Measurements from ENCODE around the gene KRTAP4-16. TPM values are rescaled to one million over a fixed set of nuclear protein-coding genes. Genes with fewer than 3 reads are reported as not detected.
"Not testable (repeated sequence)": the region's sequence is repeated elsewhere in the genome, so short reads cannot be mapped to it uniquely, and the experiment has no call there.

KRTAP4-16 gene
- total RNA-seq = not detected in 2 replicates

- Mint-ChIP-seq H3K4me3 (no peak within 1 kb of the TSS), H3K27me3 (peaks cover 14% of the 10 kb centered on the region), H3K4me1 (no peaks in the 10 kb centered on the region), H3K36me3 (ENCODE audit: low read depth) (no peaks in the 10 kb centered on the region), H3K27ac (no peak within 1 kb of the TSS), H3K9me3 (no peaks in the 10 kb centered on the region)
- intact Hi-C loops (cut with micrococcal nuclease) = no loop called here
- DNase-seq = no peak
These were observed at the start of gene KRTAP4-16 for GRCh38 chr17:41101586-41102259. Gene KRTAP4-16, minus strand, starts transcription at chr17:41102209. Its CDS starts 0 bp downstream, at chr17:41102209.

- no peak for DNase-seq
- no peak overlapping the region for H3K4me3 Mint-ChIP-seq
- no peaks in the 10 kb centered on the region for H3K9me3 Mint-ChIP-seq
- H3K27me3 Mint-ChIP-seq = peaks cover 10% of the 10 kb centered on the region
- intact Hi-C loops (cut with micrococcal nuclease) = no loop called here
- H3K27ac Mint-ChIP-seq = no peak overlapping the region
- H3K36me3 Mint-ChIP-seq (ENCODE audit: low read depth) = no peaks in the 10 kb centered on the region
- no peaks in the 10 kb centered on the region for H3K4me1 Mint-ChIP-seq
These were observed 49.5 kb upstream of the KRTAP4-16 start for GRCh38 chr17:41151525-41151924.

DNA sequence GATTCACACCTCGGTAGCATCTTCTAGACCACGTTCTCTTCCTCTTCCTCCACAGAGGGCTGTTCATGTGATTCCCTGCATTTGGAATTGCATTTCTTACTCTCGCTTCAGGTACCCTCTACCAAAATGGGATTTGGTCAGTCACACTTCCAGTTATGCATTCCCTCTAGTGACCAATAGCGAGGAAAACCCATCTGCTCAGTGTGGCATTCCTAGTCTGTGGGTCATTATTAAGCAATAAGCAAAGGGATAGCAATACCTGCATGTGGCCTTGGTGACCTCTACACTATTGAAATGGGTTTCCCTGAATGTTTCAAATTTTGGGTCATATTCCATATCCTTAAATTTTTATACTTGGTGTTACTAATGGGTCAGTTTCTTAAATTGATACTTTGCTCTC is 48.0 kb upstream of the KRTAP4-16 start:
- no peak for DNase-seq
- intact Hi-C loops (cut with micrococcal nuclease) = no loop called here
- Mint-ChIP-seq H3K27ac (no peak overlapping the region), H3K9me3 (no peaks in the 10 kb centered on the region), H3K27me3 (peaks cover 6% of the 10 kb centered on the region), H3K4me1 (no peaks in the 10 kb centered on the region), H3K36me3 (ENCODE audit: low read depth) (no peaks in the 10 kb centered on the region), H3K4me3 (no peak overlapping the region)

DNA sequence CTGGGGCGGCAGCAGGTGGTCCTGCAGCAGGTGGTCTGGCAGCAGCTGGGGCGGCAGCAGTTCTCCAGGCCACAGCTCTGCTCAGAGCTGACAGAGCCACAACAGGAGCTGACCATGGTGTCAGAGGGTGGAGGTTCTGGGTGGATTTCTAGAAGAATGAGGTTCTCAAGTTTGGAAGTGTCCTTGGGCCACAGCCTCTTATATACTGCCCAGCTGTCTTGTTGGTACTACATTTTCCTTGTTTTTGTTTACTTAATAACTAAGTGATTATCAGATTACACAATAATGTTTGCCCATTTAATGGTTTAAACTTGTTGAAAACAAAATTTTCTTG is 47.6 kb upstream of the KRTAP4-16 start, which contains the start of gene KRTAP4-5:
TSS of gene KRTAP4-5 (minus strand) at position 174 of the 334 bp plus-strand sequence. CDS start at position 116, 58 bp downstream.
- no peaks in the 10 kb centered on the region for H3K4me1 Mint-ChIP-seq
- H3K27ac Mint-ChIP-seq = no peak within 1 kb of the TSS
- H3K4me3 Mint-ChIP-seq = no peak within 1 kb of the TSS
- no peak for DNase-seq
- H3K9me3 Mint-ChIP-seq = no peaks in the 10 kb centered on the region
- peaks cover 6% of the 10 kb centered on the region for H3K27me3 Mint-ChIP-seq
- no peaks in the 10 kb centered on the region for H3K36me3 Mint-ChIP-seq (ENCODE audit: low read depth)
- intact Hi-C loops (cut with micrococcal nuclease) = no loop called here

- H3K9me3 Mint-ChIP-seq = not testable (repeated sequence)
These were observed 47.1 kb upstream of the KRTAP4-16 start for GRCh38 chr17:41148971-41149651.

DNA sequence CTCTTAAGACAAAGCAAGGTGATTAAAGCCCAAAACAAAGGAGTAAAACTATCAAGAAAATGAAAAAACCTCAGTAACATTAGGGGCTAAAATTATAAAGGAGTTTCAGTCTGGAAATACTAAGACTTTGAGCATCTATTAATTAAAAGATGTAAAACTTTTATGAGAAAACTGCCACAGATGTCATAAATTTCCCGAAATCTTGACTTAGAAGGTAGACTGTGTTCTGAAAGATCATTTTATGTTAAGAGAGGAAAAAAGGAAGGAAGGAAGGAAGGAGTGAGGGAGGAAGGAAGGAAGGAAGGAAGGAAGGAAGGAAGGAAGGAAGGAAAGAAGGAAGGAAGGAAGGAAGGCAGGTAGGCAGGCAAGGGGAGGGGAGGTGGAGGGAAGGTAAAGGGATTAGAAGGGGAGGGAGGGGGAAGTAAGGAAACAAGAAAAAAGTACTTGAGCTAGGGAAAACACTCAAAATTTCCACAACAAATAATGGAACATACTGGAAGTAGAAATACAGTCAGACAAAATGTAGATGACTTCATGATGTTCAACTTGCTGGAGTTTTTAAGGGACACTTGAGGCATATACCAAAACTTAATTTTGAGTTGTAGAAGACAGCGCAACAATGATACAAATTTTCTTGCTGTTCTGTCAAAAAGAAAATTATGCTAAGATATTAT is 45.7 kb upstream of the KRTAP4-16 start:
- no peaks in the 10 kb centered on the region for H3K4me1 Mint-ChIP-seq
- intact Hi-C loops (cut with micrococcal nuclease) = no loop called here
- no peak overlapping the region for H3K4me3 Mint-ChIP-seq
- H3K9me3 Mint-ChIP-seq = peaks cover 10% of the 10 kb centered on the region
- H3K36me3 Mint-ChIP-seq (ENCODE audit: low read depth) = no peaks in the 10 kb centered on the region
- DNase-seq = no peak
- no peaks in the 10 kb centered on the region for H3K27me3 Mint-ChIP-seq
- H3K27ac Mint-ChIP-seq = no peak overlapping the region

More at GRCh38 chr17:41148971-41149651, 47.1 kb upstream of the KRTAP4-16 start:
- H3K27me3 Mint-ChIP-seq; H3K4me1 Mint-ChIP-seq; intact Hi-C loops (cut with micrococcal nuclease); H3K4me3 Mint-ChIP-seq; H3K27ac Mint-ChIP-seq; H3K36me3 Mint-ChIP-seq (ENCODE audit: low read depth); DNase-seq: not testable (repeated sequence)

- no peak overlapping the region for H3K27ac Mint-ChIP-seq
- peaks cover 20% of the 10 kb centered on the region for H3K9me3 Mint-ChIP-seq
- DNase-seq = no peak
- no peak overlapping the region for H3K4me3 Mint-ChIP-seq
- H3K27me3 Mint-ChIP-seq = no peaks in the 10 kb centered on the region
- intact Hi-C loops (cut with micrococcal nuclease) = no loop called here
- no peaks in the 10 kb centered on the region for H3K4me1 Mint-ChIP-seq
- H3K36me3 Mint-ChIP-seq (ENCODE audit: low read depth) = no peaks in the 10 kb centered on the region
These were observed 43.3 kb upstream of the KRTAP4-16 start for GRCh38 chr17:41145261-41145660.

DNA sequence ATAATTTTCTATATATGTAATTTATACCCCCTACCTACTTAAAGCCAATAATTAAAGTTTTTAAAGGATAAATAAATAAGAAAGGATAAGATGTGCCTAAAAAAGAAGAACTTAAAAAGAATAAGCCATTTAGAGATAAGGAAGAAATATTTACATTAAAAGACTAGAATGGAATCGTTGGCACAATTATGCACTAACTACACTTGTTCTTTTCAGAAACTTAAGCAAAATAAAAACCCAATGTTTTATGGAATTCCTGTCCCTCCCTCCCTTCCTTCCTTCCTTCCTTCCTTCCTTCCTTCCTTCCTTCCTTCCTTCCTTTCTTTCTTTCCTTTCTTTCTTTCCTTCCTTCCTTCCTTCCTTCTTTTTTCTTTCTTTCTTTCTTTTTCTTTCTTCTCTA is 42.8 kb upstream of the KRTAP4-16 start:
- no peaks in the 10 kb centered on the region for H3K36me3 Mint-ChIP-seq (ENCODE audit: low read depth)
- no peak overlapping the region for H3K4me3 Mint-ChIP-seq
- no peaks in the 10 kb centered on the region for H3K27me3 Mint-ChIP-seq
- peaks cover 20% of the 10 kb centered on the region for H3K9me3 Mint-ChIP-seq
- H3K27ac Mint-ChIP-seq = no peak overlapping the region
- H3K4me1 Mint-ChIP-seq = no peaks in the 10 kb centered on the region
- no peak for DNase-seq
- intact Hi-C loops (cut with micrococcal nuclease) = no loop called here

GRCh38 chr17:41141361-41141760 is 39.4 kb upstream of the KRTAP4-16 start:
- no peak overlapping the region for H3K27ac Mint-ChIP-seq
- H3K36me3 Mint-ChIP-seq (ENCODE audit: low read depth) = no peaks in the 10 kb centered on the region
- H3K4me3 Mint-ChIP-seq = no peak overlapping the region
- intact Hi-C loops (cut with micrococcal nuclease) = no loop called here
- H3K27me3 Mint-ChIP-seq = peaks cover 3% of the 10 kb centered on the region
- H3K4me1 Mint-ChIP-seq = no peaks in the 10 kb centered on the region
- peaks cover 27% of the 10 kb centered on the region for H3K9me3 Mint-ChIP-seq
- DNase-seq = no peak

- peaks cover 3% of the 10 kb centered on the region for H3K27me3 Mint-ChIP-seq
- intact Hi-C loops (cut with micrococcal nuclease) = no loop called here
- DNase-seq = no peak
- peaks cover 27% of the 10 kb centered on the region for H3K9me3 Mint-ChIP-seq
- no peaks in the 10 kb centered on the region for H3K4me1 Mint-ChIP-seq
- H3K4me3 Mint-ChIP-seq = no peak within 1 kb of the TSS
- no peak within 1 kb of the TSS for H3K27ac Mint-ChIP-seq
- no peaks in the 10 kb centered on the region for H3K36me3 Mint-ChIP-seq (ENCODE audit: low read depth)
These were observed 38.5 kb upstream of the KRTAP4-16 start, which contains the start of gene KRTAP4-6 for GRCh38 chr17:41140360-41141131. Gene KRTAP4-6, minus strand, starts transcription at chr17:41140544. Its CDS starts 57 bp downstream, at chr17:41140487.

GRCh38 chr17:41139865-41140264 is 37.9 kb upstream of the KRTAP4-16 start:
- H3K4me1 Mint-ChIP-seq; DNase-seq; H3K36me3 Mint-ChIP-seq (ENCODE audit: low read depth); H3K27ac Mint-ChIP-seq; intact Hi-C loops (cut with micrococcal nuclease); H3K27me3 Mint-ChIP-seq; H3K4me3 Mint-ChIP-seq: not testable (repeated sequence)
- peaks cover 27% of the 10 kb centered on the region for H3K9me3 Mint-ChIP-seq

DNA sequence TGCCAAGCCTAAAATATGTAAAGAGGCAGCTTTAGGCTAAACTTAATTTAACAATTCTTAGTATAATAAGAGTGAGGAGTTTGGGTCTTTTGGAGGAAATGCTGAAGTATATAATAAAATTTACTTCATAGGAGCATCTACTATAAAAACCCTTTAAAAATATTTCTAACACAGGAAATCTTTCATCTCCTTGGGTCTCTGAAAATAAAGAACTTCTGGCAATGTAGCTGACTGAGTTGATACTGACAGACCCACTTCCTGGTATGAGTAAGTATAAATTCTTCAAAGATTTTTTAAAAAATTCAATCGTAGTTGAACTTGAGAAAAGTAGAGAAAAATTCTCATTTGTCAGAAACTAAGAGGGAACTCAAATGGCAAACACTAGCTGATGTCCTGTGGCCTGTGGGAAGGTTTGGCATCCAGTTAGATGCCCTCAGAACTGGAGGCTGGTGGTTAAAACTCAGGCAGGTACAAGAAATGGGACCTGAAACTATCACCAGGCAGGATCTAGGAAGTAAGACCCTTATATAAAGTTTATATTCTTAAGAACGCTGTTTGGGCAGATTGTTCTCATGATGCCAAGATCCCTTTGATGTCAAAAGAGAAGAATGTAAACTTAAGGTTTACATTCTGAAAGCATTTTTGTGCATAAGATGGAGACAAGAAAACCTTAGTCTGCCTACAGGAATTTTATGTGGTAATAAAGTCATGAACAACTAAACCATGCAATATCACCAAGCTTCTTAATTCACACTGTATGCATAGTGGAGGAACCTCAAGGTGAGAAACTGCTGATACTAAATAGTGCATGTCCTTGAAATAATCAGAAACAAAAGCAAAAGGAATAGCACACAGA is 32.1 kb upstream of the KRTAP4-16 start:
- DNase-seq = no peak
- H3K27ac Mint-ChIP-seq = no peak overlapping the region
- H3K4me1 Mint-ChIP-seq = no peaks in the 10 kb centered on the region
- peaks cover 3% of the 10 kb centered on the region for H3K27me3 Mint-ChIP-seq
- no peaks in the 10 kb centered on the region for H3K36me3 Mint-ChIP-seq (ENCODE audit: low read depth)
- peaks cover 7% of the 10 kb centered on the region for H3K9me3 Mint-ChIP-seq
- no peak overlapping the region for H3K4me3 Mint-ChIP-seq
- intact Hi-C loops (cut with micrococcal nuclease) = no loop called here

DNA sequence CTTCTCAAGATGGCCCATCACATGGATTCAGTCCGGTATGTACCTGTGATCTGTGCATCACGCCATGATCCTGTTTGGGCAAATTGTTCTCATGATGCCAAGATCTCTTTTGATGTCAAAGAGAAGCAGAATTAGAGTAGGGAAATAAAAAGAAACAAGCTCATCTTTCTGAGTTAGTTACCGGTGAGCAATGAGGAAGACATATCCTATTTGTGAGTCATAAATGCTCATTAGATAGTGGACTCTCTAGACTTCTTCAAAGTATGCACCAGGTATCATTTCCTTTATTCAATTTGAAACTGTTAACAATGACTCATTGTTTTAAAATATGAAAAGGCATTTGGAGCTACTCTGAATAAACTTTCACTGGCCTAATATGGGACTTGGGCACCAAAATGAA is 30.0 kb upstream of the KRTAP4-16 start:
- no peaks in the 10 kb centered on the region for H3K4me1 Mint-ChIP-seq
- no peak overlapping the region for H3K27ac Mint-ChIP-seq
- no peak overlapping the region for H3K4me3 Mint-ChIP-seq
- intact Hi-C loops (cut with micrococcal nuclease) = no loop called here
- no peaks in the 10 kb centered on the region for H3K27me3 Mint-ChIP-seq
- no peak for DNase-seq
- no peaks in the 10 kb centered on the region for H3K36me3 Mint-ChIP-seq (ENCODE audit: low read depth)
- no peaks in the 10 kb centered on the region for H3K9me3 Mint-ChIP-seq
